ENCODE data around the gene TXNDC11.
A peak's percentile ranks its signal among the peaks of the same experiment; 100 is the strongest.

The TXNDC11 gene

GRCh38 chr16:11672206-11673090 is 70.2 kb downstream of the TXNDC11 start:
- DNase-seq: no peak

- no peak for DNase-seq
Measured at GRCh38 chr16:11671676-11672075, 71.0 kb downstream of the TXNDC11 start.

- DNase-seq: no peak
Measured at GRCh38 chr16:11671271-11671670, 71.4 kb downstream of the TXNDC11 start.

GRCh38 chr16:11670171-11671131 is 72.2 kb downstream of the TXNDC11 start:
- peak; percentile 68 for DNase-seq

- no peak for DNase-seq
Measured at GRCh38 chr16:11669380-11670146, 73.1 kb downstream of the TXNDC11 start.

GRCh38 chr16:11668623-11669379 is 73.9 kb downstream of the TXNDC11 start:
- peak; percentile 66 for DNase-seq

- DNase-seq: peak; percentile 90
Measured at GRCh38 chr16:11667824-11668622, 74.6 kb downstream of the TXNDC11 start, which contains the start of gene SNN. TSS of gene SNN (plus strand) at chr16:11668455. CDS start at chr16:11676060, 7,605 bp downstream.

GRCh38 chr16:11667221-11667823 is 75.3 kb downstream of the TXNDC11 start:
- DNase-seq: no peak

DNA sequence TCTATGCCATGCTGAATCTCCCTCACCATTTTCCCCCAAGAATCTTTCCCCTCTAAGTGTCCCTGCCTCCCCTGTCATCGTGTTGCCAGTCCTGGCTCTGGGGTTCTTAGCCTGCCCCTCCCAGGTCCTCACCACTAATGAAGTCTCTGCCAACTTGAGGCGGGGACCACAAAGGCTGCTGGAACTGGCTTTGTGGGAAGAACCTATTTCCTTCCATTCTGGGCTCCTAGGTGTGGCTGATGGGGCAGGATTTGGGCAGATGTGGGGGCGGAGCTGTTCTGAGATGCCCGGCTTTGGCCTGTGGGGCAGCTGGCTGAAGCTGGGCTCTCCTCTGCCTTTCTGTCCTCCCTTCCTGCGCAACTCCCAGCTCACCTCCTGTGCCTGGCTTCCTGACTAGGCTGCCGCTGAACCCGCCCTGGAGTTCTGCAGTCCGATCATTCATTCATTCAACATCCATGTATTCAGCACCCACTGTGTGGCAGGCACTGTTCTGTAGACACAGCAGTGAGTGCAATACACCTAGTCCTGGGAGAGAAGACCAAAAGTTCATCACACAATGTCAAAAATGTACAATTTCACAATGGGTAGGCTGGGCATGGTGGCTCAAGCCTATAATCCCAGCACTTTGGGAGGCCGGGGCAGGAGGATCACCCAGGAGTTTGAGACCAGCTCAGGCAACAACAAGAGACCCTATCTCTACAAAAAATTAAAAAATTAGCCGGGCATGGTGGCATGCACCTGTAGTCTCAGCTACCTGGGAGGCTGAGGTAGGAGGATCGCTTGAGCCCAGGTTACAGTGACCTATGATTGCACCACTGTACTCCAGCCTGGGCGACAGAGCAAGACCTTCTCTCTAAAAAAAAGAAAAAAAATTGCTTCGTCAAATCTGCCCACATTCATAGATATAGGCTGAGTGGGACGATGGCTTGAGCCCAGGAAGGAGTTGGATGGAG is 76.3 kb downstream of the TXNDC11 start:
- no peak for DNase-seq

DNA sequence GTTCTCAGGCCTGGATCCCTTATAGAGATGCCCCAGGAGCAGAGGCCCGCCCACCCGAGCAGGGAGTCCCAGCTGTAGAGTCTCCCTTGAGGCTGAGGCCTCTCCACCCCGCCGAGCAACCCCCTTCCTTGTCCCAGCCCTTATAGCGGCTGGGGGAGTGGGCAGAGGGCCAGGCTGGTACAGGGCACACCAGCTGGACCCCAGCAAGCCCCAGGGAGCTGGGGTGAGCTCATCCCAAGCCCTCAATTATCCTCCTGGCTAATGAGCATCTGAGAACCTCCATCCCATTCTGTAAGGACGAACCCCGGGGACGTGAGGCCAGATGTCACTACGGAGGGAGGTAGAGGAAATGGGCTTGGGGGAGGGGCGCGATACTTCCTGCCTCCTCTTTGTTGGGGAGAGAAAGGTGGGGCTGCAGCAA is 77.6 kb downstream of the TXNDC11 start:
- peak; percentile 67 for DNase-seq

DNA sequence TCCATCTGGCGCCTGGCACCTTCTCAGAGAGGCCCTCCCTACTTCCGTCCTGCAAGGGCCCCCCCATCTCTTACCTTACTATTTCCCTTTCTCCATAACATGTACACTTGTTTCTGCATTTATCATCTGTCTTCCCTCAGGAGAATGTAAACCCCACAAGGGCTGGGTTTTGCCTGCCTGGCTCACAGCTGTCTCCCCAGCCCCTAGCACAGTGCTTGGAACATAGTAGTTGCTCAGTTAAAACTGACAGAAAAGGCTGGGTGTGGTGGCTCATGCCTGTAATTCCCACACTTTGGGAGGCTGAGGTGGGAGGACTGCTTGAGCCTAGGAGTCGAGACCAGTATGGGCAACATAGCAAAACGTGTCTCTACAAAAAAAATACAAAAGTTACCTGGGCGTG is 80.1 kb downstream of the TXNDC11 start:
- no peak for DNase-seq

DNA sequence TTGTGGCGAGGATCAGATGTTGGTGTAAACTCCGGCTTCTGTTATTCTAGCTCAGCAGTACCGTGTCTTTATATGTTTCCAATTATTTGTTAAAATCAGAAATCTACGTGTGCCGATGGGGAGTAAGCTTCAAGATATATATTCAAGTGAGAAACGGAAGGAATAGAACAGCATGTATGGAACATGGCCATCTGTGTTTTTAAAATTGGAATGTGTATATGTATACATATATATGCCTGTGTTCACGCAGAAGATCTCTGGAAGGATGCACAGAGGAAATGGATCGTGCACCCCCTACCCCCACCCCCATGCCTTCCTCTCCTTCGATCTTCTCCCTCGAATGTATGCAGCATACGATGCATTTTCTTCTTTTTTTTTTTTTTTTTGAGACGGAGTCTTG is 82.1 kb downstream of the TXNDC11 start:
- no peak for DNase-seq

DNA sequence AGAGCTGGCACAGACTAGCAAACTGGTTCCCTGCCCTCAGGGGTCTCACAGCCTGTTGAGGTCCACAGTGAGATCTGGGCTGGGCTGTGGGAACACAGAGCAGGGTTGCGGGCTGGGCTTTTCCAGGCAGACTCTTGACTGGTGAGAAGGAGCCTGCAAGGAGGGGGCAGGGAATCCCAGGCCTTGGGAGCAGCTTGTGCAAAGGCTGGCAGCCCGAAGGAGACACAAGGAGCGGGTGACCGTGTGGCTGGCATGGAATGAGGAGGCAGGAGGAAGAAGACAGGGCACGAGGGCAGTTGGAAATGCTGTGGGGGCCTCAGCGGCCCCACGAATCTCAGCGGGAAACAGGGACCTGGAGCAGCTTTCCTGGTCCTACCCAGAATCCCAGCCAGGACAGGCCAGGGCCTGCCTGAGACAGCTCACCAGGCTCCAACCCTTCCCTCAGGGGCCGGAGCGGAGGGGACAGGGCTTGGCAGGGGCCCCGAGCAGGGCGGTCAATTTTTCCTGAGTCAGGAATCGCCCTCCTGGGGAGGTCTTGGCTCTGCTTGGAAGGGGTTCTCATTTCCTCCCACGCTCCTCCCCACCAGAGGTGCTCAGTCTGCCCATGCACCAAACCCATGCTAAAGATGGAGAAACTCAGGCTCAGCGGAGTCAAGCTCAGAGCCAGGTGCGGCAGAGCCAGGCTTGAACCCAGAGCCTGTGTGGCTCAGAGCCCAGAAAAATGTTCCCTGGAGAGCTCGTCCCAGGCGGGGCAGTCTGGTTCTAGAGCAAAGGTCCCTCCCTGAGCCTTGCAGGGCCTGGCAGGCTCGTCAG is 83.6 kb downstream of the TXNDC11 start:
- no peak for DNase-seq

- DNase-seq: no peak
Measured at GRCh38 chr16:11657556-11657955, 85.1 kb downstream of the TXNDC11 start.

GRCh38 chr16:11655655-11656054 is 87.0 kb downstream of the TXNDC11 start:
- DNase-seq: no peak

DNA sequence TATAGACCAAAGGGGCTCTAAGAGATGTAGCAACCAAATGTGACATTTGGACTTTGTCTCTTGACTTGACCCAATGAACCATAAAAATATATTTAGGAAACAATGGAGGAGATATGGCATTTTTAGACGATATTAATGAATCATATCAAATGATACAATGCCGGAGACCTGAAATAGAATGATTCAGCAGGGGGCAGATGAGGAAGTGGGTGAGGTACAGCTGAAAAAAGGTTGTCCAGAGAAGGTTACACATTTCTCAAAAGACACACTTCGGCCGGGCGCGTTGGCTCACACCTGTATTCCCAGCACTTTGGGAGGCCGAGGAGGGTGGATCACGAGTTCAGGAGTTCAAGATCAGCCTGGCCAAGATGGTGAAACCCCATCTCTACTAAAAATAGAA is 90.9 kb downstream of the TXNDC11 start:
- DNase-seq: no peak

DNA sequence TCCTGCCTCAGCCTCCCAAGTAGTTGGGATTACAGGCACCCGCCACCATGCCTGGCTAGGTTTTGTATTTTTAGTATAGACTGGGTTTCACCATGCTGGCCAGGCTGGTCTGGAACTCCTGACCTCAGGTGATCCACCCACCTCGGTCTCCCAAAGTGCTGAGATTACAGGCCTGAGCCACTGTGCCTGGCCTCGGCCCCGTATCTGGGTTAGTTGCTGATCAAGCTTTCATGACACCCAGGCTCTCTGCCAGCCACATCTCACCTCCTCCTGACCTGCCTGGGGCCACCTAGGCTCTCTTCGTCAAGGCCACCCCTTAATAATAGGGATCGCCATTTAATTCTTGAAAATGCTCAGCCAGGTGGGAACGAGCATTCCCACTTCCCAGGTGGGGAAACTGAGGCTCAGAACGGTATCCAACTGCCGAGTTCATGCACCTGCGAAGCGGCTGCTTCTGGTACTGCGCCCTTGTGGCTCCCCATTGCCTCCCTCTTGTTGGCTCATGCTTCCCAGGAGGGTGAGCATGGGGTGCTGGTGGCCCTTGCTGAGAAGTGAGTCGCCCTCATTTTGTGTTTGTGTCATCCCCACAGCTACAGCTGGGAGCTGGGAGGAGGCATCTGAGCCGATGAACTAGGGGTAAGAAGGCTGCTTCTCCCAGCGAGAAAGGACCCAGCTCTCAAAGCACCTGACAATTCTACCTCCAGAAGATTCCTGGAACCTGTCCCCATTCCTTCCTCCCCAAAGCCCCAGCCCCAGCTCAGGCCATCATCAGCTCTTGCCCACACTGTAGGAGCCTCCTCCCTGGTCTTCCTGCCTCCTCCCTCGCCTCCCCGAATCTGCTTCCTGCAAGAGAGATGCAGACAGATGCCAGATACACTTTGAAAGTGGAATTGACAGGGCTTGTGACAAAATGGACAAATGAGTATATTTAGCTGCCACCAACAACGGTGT is 91.7 kb downstream of the TXNDC11 start:
- no peak for DNase-seq

Data from activated CD8-positive, alpha-beta memory T cell treated with anti-CD3 and anti-CD28 coated beads, Interleukin-2, amount 50 U/mL, for 48 hours (primary cell).